ENCODE measurements around the gene RIMBP2.

Gene RIMBP2

GRCh38 chr12:130603396-130603965 is 112.6 kb downstream of the RIMBP2 start:
- no peak for DNase-seq (ENCODE audit: low read depth)
- TF ChIP-seq CTCF (IDR thresholded peaks at IDR 0.05; ENCODE audit: control insufficient read depth, insufficient read depth, low read depth, low read length, missing control alignments): no peak
- no peak overlapping the region for H3K4me3 ChIP-seq (ENCODE audit: control insufficient read depth, low read depth, low read length)

GRCh38 chr12:130602251-130602650 is 113.8 kb downstream of the RIMBP2 start:
- TF ChIP-seq CTCF (IDR thresholded peaks at IDR 0.05; ENCODE audit: control insufficient read depth, insufficient read depth, low read depth, low read length, missing control alignments): no peak
- no peak overlapping the region for H3K4me3 ChIP-seq (ENCODE audit: control insufficient read depth, low read depth, low read length)
- DNase-seq (ENCODE audit: low read depth): no peak

- no peak overlapping the region for H3K4me3 ChIP-seq (ENCODE audit: control insufficient read depth, low read depth, low read length)
- DNase-seq (ENCODE audit: low read depth): no peak
- no peak for TF ChIP-seq CTCF (IDR thresholded peaks at IDR 0.05; ENCODE audit: control insufficient read depth, insufficient read depth, low read depth, low read length, missing control alignments)
These were observed 114.8 kb downstream of the RIMBP2 start for GRCh38 chr12:130601327-130601726.

GRCh38 chr12:130596241-130596640 is 119.9 kb downstream of the RIMBP2 start:
- TF ChIP-seq CTCF (IDR thresholded peaks at IDR 0.05; ENCODE audit: control insufficient read depth, insufficient read depth, low read depth, low read length, missing control alignments): no peak
- DNase-seq (ENCODE audit: low read depth): no peak
- H3K4me3 ChIP-seq (ENCODE audit: control insufficient read depth, low read depth, low read length): no peak overlapping the region

- no peak for DNase-seq (ENCODE audit: low read depth)
- H3K4me3 ChIP-seq (ENCODE audit: control insufficient read depth, low read depth, low read length): no peak overlapping the region
- TF ChIP-seq CTCF (IDR thresholded peaks at IDR 0.05; ENCODE audit: control insufficient read depth, insufficient read depth, low read depth, low read length, missing control alignments): no peak
These were observed 120.5 kb downstream of the RIMBP2 start for GRCh38 chr12:130595566-130595965.

- H3K4me3 ChIP-seq (ENCODE audit: control insufficient read depth, low read depth, low read length): no peak overlapping the region
- TF ChIP-seq CTCF (IDR thresholded peaks at IDR 0.05; ENCODE audit: control insufficient read depth, insufficient read depth, low read depth, low read length, missing control alignments): no peak
- no peak for DNase-seq (ENCODE audit: low read depth)
These were observed 123.0 kb downstream of the RIMBP2 start for GRCh38 chr12:130593056-130593455.

GRCh38 chr12:130592641-130593040 is 123.5 kb downstream of the RIMBP2 start:
- TF ChIP-seq CTCF (IDR thresholded peaks at IDR 0.05; ENCODE audit: control insufficient read depth, insufficient read depth, low read depth, low read length, missing control alignments): no peak
- no peak overlapping the region for H3K4me3 ChIP-seq (ENCODE audit: control insufficient read depth, low read depth, low read length)
- no peak for DNase-seq (ENCODE audit: low read depth)

All from AG09309 (cell line).